NOMO-1 treated with DMSO at 0.1 percent for 48 hours (cell line): ENCODE results near the gene IGF1R.
"Not testable (repeated sequence)": the region's sequence is repeated elsewhere in the genome, so short reads cannot be mapped to it uniquely, and the experiment has no call there.

Source experiments
- DNase-seq: peaks from one replicate; lab custom pipeline; 2025; ENCODE audit not compliant: unreplicated experiment; lab: John Stamatoyannopoulos, UW

IGF1R gene

GRCh38 chr15:98978153-98978552 lies 329.8 kb downstream of the IGF1R start:
- DNase-seq = peak; percentile 6

DNA sequence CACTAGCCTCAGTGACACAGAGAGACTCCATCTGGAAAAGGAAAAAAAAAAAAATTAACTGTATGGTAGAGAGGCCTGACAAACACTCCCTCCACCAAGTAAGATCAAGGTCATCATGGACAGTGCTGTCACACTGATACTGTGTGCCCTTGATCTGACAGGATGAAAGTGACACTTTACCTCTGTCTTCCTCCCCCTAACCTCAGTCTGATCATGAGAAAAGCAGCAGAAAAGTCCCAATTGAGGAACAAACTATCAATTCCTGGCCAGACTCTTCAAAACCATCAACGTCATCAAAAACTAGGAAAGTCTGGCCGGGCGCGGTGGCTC lies 332.5 kb downstream of the IGF1R start:
- DNase-seq = no peak

DNA sequence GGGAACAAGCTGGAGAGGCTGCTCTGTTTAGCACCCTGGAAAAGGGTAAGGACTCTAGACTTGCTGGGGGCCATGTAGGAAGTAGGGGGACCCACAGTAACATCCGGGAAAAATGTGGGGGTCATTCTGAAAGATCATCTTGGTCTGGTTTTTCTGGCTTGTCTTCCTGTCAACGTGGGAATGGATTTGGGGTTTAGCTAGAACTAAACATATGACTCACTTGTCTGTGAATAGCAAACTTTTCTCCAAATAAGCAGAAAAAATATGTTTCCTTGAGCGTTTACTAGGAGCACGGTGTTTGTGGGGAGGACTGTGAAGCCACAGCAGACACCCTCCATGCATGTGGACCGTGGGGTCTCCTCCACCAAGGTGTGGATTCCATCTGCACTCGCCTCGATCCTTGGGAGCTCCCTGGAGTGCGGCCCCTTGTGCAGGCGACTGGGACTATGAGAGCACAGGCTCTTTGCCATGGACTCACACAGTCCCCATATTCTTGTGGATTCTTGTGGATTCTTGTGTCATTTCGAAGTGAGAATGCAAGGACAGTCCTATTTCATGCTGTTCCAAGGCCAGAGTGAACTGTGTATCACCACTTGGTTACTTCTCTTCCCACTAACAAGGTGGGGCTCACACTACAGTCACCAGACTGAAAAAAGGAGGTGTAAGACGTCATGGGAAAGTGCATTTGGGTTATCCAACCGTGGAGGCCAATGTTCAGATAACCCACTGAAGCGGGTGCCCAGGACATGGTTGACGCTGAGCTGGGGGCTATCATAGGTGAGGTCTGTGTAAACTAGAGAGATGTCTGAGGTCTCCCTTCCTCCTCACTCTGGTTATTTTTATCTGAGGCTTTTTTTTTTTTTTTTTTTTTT lies 333.7 kb downstream of the IGF1R start:
- no peak for DNase-seq

- peak; percentile 82 for DNase-seq
Measured at GRCh38 chr15:98983334-98983733, 335.0 kb downstream of the IGF1R start.

GRCh38 chr15:98986281-98986680 lies 337.9 kb downstream of the IGF1R start:
- no peak for DNase-seq

DNA sequence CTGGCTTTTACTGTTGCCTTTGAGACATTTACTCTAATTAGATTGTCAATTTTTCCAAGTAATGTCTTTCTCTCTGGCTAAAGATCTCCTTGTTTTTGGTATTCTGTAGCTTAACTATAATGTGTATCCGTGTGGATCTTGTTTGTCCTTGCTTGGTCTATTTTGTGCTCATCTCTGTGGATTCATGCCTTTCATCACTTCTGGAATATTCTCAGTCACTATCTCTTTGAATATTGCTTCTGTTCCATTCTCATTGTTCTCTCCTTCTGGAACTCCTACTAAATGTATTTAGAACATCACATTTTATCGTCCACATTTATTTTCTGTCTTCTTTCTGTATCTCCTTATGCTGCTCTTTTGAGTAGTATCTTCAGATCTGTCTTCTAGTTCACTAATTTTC lies 346.6 kb downstream of the IGF1R start:
- DNase-seq = no peak

- no peak for DNase-seq
Measured at GRCh38 chr15:98996169-98996568, 347.8 kb downstream of the IGF1R start.

DNA sequence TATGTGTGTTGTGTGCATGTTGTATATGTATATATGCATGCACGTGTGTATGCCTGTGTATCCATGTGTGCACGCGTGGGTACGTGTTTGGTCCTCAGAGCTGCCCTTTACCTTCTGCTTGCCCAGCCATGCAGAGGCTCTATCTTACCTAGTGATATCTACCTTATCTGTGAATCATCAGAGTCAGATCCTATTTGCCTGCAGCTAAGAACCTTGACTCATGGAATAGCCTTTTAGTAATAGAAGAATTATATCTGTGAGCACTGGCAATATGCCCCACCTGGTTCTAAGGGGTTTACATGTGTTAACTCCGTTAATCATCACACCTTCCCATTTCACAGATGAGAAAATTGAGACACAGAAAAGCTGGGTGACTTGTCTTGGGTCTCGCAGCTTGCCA lies 348.3 kb downstream of the IGF1R start:
- no peak for DNase-seq

DNA sequence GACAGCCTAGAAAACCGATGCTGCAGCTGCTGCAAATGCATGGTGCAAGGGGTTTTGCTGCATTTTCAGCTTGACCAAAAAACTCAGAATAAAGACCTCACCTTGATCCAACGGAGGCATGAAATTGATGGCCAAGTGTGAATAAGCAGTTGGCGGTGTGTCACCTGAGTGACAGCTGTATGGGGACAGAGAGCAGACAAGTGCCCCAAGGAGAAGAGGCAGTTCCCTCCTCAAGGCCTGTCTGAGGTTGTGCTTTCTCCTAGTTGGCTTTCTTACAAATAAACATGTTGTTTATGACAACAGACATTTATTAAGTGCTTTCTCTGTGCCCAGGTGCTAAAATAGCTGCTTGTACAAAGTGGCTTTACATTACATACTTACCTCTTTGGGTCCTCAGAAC lies 349.0 kb downstream of the IGF1R start:
- no peak for DNase-seq

GRCh38 chr15:98997755-98998154 lies 349.4 kb downstream of the IGF1R start:
- DNase-seq = no peak

GRCh38 chr15:98998279-98998678 lies 349.9 kb downstream of the IGF1R start:
- DNase-seq = no peak

- no peak for DNase-seq
Measured at GRCh38 chr15:98999233-98999632, 350.9 kb downstream of the IGF1R start.

- DNase-seq = no peak
Measured at GRCh38 chr15:99002226-99002625, 353.9 kb downstream of the IGF1R start.

DNA sequence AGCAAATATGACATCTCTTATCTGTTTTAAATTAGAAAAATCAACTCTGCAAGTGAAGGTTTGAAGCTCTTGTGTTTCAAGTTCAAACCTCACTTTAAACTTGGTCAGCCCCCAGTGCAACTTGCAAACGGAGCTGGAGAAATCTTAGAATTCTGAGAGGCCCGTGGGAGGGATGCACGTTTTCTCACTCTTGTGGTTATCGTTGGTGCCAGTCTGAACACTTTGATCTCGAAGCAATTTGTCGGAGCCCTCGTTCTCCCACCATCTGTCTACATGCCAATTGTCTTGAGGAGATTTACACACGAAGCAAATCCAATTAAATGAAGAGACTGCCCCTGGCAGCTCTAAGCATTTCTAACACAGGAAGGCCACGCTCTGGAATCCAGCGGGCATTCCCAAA lies 355.0 kb downstream of the IGF1R start:
- not testable (repeated sequence) for DNase-seq

DNA sequence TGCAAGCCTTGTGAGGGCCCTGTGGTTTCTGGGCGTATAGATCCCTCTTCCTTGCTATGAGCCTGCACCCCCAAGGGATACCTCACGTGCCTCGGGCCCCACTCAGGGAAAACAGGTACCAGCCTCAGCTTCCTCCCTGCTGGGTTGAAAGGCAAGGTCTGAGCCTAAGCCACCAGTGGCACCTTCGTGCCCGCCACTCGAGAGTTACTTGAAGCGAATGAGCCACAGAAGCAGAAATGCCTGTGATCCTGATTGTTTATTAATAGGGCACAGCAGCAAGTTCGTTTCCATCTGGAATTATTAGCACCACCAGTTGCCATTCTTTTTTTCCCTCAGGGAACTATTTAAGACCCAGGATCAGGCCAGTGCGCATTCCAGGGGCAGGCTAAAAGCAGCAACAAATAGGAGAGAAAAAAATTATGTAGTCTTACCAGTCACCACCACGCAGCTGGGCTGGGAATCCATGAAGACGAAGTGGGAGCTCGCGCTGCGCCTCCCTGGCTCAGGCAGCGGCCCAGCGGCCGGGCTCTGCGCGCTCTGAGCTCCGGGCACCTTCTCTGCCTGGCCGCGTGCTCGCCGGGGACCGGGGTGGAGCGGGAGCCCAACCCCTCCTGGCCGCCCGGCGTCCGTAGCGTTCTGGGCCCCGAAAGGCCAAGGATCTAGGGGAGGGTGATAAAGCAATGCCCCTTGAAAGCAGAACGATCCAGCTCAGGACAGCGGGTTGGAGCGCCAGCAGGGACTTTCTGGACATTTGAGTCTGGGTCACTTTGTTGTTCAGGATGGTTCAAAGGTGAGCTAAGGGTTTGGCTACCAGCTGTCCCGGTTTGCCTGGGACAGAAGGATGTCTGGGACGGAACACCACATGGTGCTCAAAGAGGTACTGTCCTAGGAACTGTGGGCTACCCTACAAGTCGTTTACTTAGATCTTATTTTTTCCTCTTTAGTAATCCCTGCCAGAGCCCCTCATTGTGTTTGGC lies 356.9 kb downstream of the IGF1R start:
- DNase-seq = not testable (repeated sequence)

GRCh38 chr15:99006146-99006545 lies 357.8 kb downstream of the IGF1R start:
- DNase-seq = no peak

- DNase-seq = no peak
Measured at GRCh38 chr15:99006904-99007495, 358.7 kb downstream of the IGF1R start.

- no peak for DNase-seq
Measured at GRCh38 chr15:99009741-99010330, 361.5 kb downstream of the IGF1R start.

DNA sequence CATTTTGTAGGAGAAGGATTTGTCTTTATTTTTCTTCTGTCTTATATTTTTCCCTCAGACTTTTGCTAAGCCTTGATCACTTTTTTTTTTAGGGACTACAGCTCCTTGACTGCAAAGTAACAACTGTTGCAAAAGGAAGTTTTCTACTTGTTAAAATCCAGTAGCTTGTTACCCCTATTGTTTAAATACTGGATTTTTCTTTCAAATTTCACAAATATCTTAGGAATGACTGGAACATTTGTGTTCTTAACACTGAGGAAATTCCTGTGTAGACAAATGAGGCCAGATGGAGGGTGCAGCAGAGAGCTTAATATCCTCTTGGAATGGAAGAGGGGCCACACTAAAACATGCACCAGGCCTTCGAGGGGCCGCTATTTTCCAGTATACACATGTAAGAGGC lies 362.4 kb downstream of the IGF1R start:
- DNase-seq = no peak
